Cardiac muscle cell (in vitro differentiated cells and primary cell): ENCODE results near the gene DIDO1. TPM values are rescaled to one million over a fixed set of nuclear protein-coding genes. Genes with fewer than 3 reads are reported as not detected.
A peak's percentile ranks its signal among the peaks of the same experiment; 100 is the strongest.

Experiments used
- DNase-seq, 2 donors: peaks; one replicate each; pipeline versions ENCODE4 v3.0.0 to v3.0.0-alpha.2; 2010 to 2017; ENCODE audit warnings: low read depth in 1 of 2, low spot score in 1 of 2
- H3K27ac ChIP-seq: fragments of 200-600 bp; sonication (generic); 2 replicates; pipeline ENCODE4 v1.5.1; 2016
- H3K27me3 ChIP-seq: fragments of 200-600 bp; sonication (generic); 2 replicates; pipeline ENCODE4 v1.6.0; 2016; ENCODE audit warnings: control low read depth
- H3K36me3 ChIP-seq: fragments of 200-600 bp; sonication (generic); 2 replicates; pipeline ENCODE4 v1.5.1; 2016; ENCODE audit warnings: control low read depth
- H3K4me1 ChIP-seq: fragments of 200-600 bp; sonication (generic); 2 replicates; pipeline ENCODE4 v1.8.1; 2017; ENCODE audit warnings: low read depth, mild to moderate bottlenecking, mixed run types
- H3K4me3 ChIP-seq: fragments of 200-600 bp; sonication (generic); 2 replicates; pipeline ENCODE4 v1.5.1; 2016; ENCODE audit warnings: mild to moderate bottlenecking
- H3K9me3 ChIP-seq: fragments of 200-600 bp; sonication (generic); 2 replicates; pipeline ENCODE4 v1.5.1; 2017; ENCODE audit warnings: low read depth, mild to moderate bottlenecking, control low read depth
- CTCF ChIP-seq: IDR thresholded peaks from 2 replicates; pipeline ENCODE4 v1.5.1; 2012; ENCODE audit warnings: low read depth, mild to moderate bottlenecking, low read length
- polyA plus RNA-seq: library from polyadenylated mRNA; unstranded; fragments of >200 nt; fragmentation: Nextera tagmentation; extraction: Ambion mirVana; gene quantifications from 2 replicates; pipeline ENCODE4 v1.2.1, GENCODE V29; 2016
- total RNA-seq: library from RNA; depleted of rRNA; stranded (reverse); fragments of >200 nt; gene quantifications from 2 replicates; pipeline ENCODE4 v1.2.3, GENCODE V29; 2016

The DIDO1 gene
- total and polyA plus RNA-seq, 2 experiments from 2014 or later: 28.3 to 69.2 TPM

- no peak for TF ChIP-seq CTCF
- no peak overlapping the region for H3K27ac ChIP-seq
- no peaks in the 10 kb centered on the region for H3K9me3 ChIP-seq
- no peaks in the 10 kb centered on the region for H3K4me1 ChIP-seq
- no peak overlapping the region for H3K4me3 ChIP-seq
- H3K27me3 ChIP-seq: no peaks in the 10 kb centered on the region
- no peak for DNase-seq
- H3K36me3 ChIP-seq: no peaks in the 10 kb centered on the region
These were observed 53.0 kb downstream of the DIDO1 start for GRCh38 chr20:62873280-62873679.

- H3K27ac ChIP-seq: no peak overlapping the region
- TF ChIP-seq CTCF: no peak
- no peak for DNase-seq
- no peaks in the 10 kb centered on the region for H3K9me3 ChIP-seq
- H3K27me3 ChIP-seq: no peaks in the 10 kb centered on the region
- no peak overlapping the region for H3K4me3 ChIP-seq
- no peaks in the 10 kb centered on the region for H3K4me1 ChIP-seq
- no peaks in the 10 kb centered on the region for H3K36me3 ChIP-seq
These were observed 53.4 kb downstream of the DIDO1 start for GRCh38 chr20:62872862-62873261.

GRCh38 chr20:62872184-62872847 lies 54.0 kb downstream of the DIDO1 start:
- no peak for DNase-seq
- H3K27me3 ChIP-seq: no peaks in the 10 kb centered on the region
- no peak overlapping the region for H3K27ac ChIP-seq
- no peak overlapping the region for H3K4me3 ChIP-seq
- H3K36me3 ChIP-seq: no peaks in the 10 kb centered on the region
- no peaks in the 10 kb centered on the region for H3K4me1 ChIP-seq
- no peaks in the 10 kb centered on the region for H3K9me3 ChIP-seq
- no peak for TF ChIP-seq CTCF

- H3K4me3 ChIP-seq: no peak overlapping the region
- H3K27me3 ChIP-seq: peaks cover 6% of the 10 kb centered on the region
- H3K36me3 ChIP-seq: no peaks in the 10 kb centered on the region
- DNase-seq: no peak
- no peak for TF ChIP-seq CTCF
- H3K27ac ChIP-seq: no peak overlapping the region
- H3K9me3 ChIP-seq: no peaks in the 10 kb centered on the region
- H3K4me1 ChIP-seq: peaks cover 3% of the 10 kb centered on the region
These were observed 62.1 kb downstream of the DIDO1 start for GRCh38 chr20:62864207-62864606.

- H3K4me1 ChIP-seq: peaks cover 3% of the 10 kb centered on the region
- no peaks in the 10 kb centered on the region for H3K9me3 ChIP-seq
- H3K27ac ChIP-seq: peak within 1 kb of the TSS; percentile 72
- H3K4me3 ChIP-seq: peak within 1 kb of the TSS; percentile 34
- no peak for TF ChIP-seq CTCF
- peaks cover 6% of the 10 kb centered on the region for H3K27me3 ChIP-seq
- H3K36me3 ChIP-seq: no peaks in the 10 kb centered on the region
- DNase-seq: peak; percentile 88 to 90
These were observed 64.5 kb downstream of the DIDO1 start, which contains the start of gene TCFL5 for GRCh38 chr20:62861726-62862336. Gene TCFL5 (minus strand): TSS chr20:62861822. CDS start chr20:62861670, 152 bp downstream.
